Cardiac ventricle fibroblast (primary cell): ENCODE measurements around the gene LRTM2. TPM values are rescaled to one million over a fixed set of nuclear protein-coding genes. Genes with fewer than 3 reads are reported as not detected.

Experiments used
- total RNA-seq: library from RNA; depleted of rRNA; stranded (reverse); fragments of >200 nt; gene quantifications from 2 replicates; pipeline ENCODE4 v1.2.3, GENCODE V29; 2015

The LRTM2 gene
- total RNA-seq, result not detected in 2 replicates

GRCh38 chr12:1820191-1820895, at the start of gene LRTM2:
LRTM2 (plus strand) TSS chr12:1820565; CDS start chr12:1828149, 7,584 bp downstream.

Other genes with a start within 250 kb of the LRTM2 start
- gene FBXL14, start 226.0 kb upstream of the LRTM2 start, total RNA-seq, result 5.6 and 8.1 TPM in 2 replicates
- gene WNT5B, start 191.3 kb upstream of the LRTM2 start, total RNA-seq, result 13.4 and 14.0 TPM in 2 replicates
- 20.1 and 24.5 TPM in 2 replicates for gene ADIPOR2, start 129.5 kb upstream of the LRTM2 start, total RNA-seq
- gene CACNA2D4, start 98.1 kb downstream of the LRTM2 start, total RNA-seq, result 1.3 and 3.0 TPM in 2 replicates
- gene DCP1B, start 183.9 kb downstream of the LRTM2 start, total RNA-seq, result 12.1 and 14.7 TPM in 2 replicates
- 8.2 and 9.9 TPM in 2 replicates for gene CACNA1C, start 232.4 kb downstream of the LRTM2 start, total RNA-seq